SK-N-SH treated with all-trans-retinoic acid at 6 μM for 48 hours (cell line): ENCODE measurements around the gene ARID5A.

Experiments
- ATAC-seq: fragments of 200-7000 bp; cut with Tn5 transposase; 3 replicates; pipeline ENCODE4 v1.9.1; 2020; ENCODE audit warnings: mild to moderate bottlenecking, moderate library complexity
- ARNTL ChIP-seq: fragments of 450-650 bp; formaldehyde crosslinking; IDR thresholded peaks from 2 replicates; pipeline ENCODE4 v1.5.0; 2020; ENCODE audit warnings: low read depth, mild to moderate bottlenecking, moderate library complexity, borderline replicate concordance
- BACH2 ChIP-seq: fragments of 250-450 bp; sonication (Bioruptor Pico); IDR thresholded peaks from 2 replicates; pipeline ENCODE4 v1.9.0; 2021; ENCODE audit warnings: mild to moderate bottlenecking, borderline replicate concordance
- CSDC2 ChIP-seq: fragments of 250-450 bp; sonication (Bioruptor Pico); IDR thresholded peaks from 2 replicates; pipeline ENCODE4 v1.5.0; 2020; ENCODE audit warnings: mild to moderate bottlenecking, moderate library complexity
- CSRNP3 ChIP-seq: fragments of 250-450 bp; sonication (Bioruptor Pico); IDR thresholded peaks from 2 replicates; pipeline ENCODE4 v1.5.1; 2021; ENCODE audit warnings: mild to moderate bottlenecking, moderate library complexity
- GLIS3 ChIP-seq: fragments of 250-450 bp; sonication (Bioruptor Pico); IDR thresholded peaks from 2 replicates; pipeline ENCODE4 v1.5.0; 2020; ENCODE audit warnings: mild to moderate bottlenecking, moderate library complexity
- ISL1 ChIP-seq: fragments of 250-450 bp; sonication (Bioruptor Pico); IDR thresholded peaks from 2 replicates; pipeline ENCODE4 v2.1.2; 2022; ENCODE audit warnings: mild to moderate bottlenecking, moderate library complexity
- OSR1 ChIP-seq: fragments of 250-450 bp; sonication (Bioruptor Pico); IDR thresholded peaks from 2 replicates; pipeline ENCODE4 v1.8.0; 2022; ENCODE audit warnings: moderate library complexity, mild to moderate bottlenecking, inconsistent platforms
- PATZ1 ChIP-seq: fragments of 250-450 bp; sonication (Bioruptor Pico); IDR thresholded peaks from 2 replicates; pipeline ENCODE4 v1.8.0; 2020; ENCODE audit warnings: mild to moderate bottlenecking, moderate library complexity, borderline replicate concordance
- POU6F1 ChIP-seq: fragments of 250-450 bp; sonication (Bioruptor Pico); IDR thresholded peaks from 2 replicates; pipeline ENCODE4 v1.8.0; 2021; ENCODE audit warnings: low read depth, mild to moderate bottlenecking, moderate library complexity, borderline replicate concordance
- PPARA ChIP-seq: fragments of 250-450 bp; sonication (Bioruptor Pico); IDR thresholded peaks from 2 replicates; pipeline ENCODE4 v1.5.0; 2020; ENCODE audit warnings: mild to moderate bottlenecking, borderline replicate concordance
- SNAI2 ChIP-seq: fragments of 250-450 bp; sonication (Bioruptor Pico); IDR thresholded peaks from 2 replicates; pipeline ENCODE4 v1.5.0; 2020; ENCODE audit warnings: mild to moderate bottlenecking, moderate library complexity
- TCF4 ChIP-seq: fragments of 250-450 bp; sonication (Bioruptor Pico); IDR thresholded peaks from 2 replicates; pipeline ENCODE4 v1.8.0; 2021; ENCODE audit warnings: mild to moderate bottlenecking, moderate library complexity, borderline replicate concordance
- TSHZ2 ChIP-seq: fragments of 250-450 bp; sonication (Bioruptor Pico); IDR thresholded peaks from 2 replicates; pipeline ENCODE4 v1.5.0; 2020; ENCODE audit warnings: mild to moderate bottlenecking, moderate library complexity
- ZC3H10 ChIP-seq: fragments of 250-450 bp; sonication (Bioruptor Pico); IDR thresholded peaks from 2 replicates; pipeline ENCODE4 v1.5.1; 2021; ENCODE audit warnings: mild to moderate bottlenecking, moderate library complexity
- ZFP3 ChIP-seq: fragments of 250-450 bp; sonication (Bioruptor Pico); IDR thresholded peaks from 2 replicates; pipeline ENCODE4 v1.5.0; 2020; ENCODE audit warnings: mild to moderate bottlenecking, moderate library complexity
- ZFP30 ChIP-seq: fragments of 450-650 bp; formaldehyde crosslinking; IDR thresholded peaks from 2 replicates; pipeline ENCODE4 v1.5.0; 2022; ENCODE audit warnings: mild to moderate bottlenecking, moderate library complexity
- ZNF565 ChIP-seq: fragments of 450-650 bp; formaldehyde crosslinking; conservative IDR thresholded peaks from 2 replicates; pipeline ENCODE4 v1.5.0; 2020; ENCODE audit warnings: low read depth, mild to moderate bottlenecking, moderate library complexity
- ZNF70 ChIP-seq: fragments of 450-650 bp; formaldehyde crosslinking; IDR thresholded peaks from 2 replicates; pipeline ENCODE4 v1.5.0; 2020; ENCODE audit warnings: mild to moderate bottlenecking, moderate library complexity
- ZNF8 ChIP-seq: fragments of 450-650 bp; formaldehyde crosslinking; IDR thresholded peaks from 2 replicates; pipeline ENCODE4 v1.5.0; 2020; ENCODE audit warnings: mild to moderate bottlenecking, moderate library complexity

Gene ARID5A

GRCh38 chr2:96512341-96512740 lies 24.2 kb upstream of the ARID5A start (continued):
- TF ChIP-seq PATZ1 (CRISPR knock-in tag) = no peak

GRCh38 chr2:96514521-96514920 lies 22.0 kb upstream of the ARID5A start:
- no peak for ATAC-seq
- TF ChIP-seq OSR1 (CRISPR knock-in tag) (no peak), ZNF70 (no peak), TCF4 (CRISPR knock-in tag) (no peak), PPARA (no peak)
- TF ChIP-seq, all 23 proteins: peak for 0

GRCh38 chr2:96517079-96517478 lies 19.5 kb upstream of the ARID5A start:
- peak; percentile 98 for TF ChIP-seq ZFP30 (CRISPR knock-in tag)
- TF ChIP-seq ZNF70 = no peak
- peak; percentile 61; the same call in 1 of the 2 replicates for TF ChIP-seq ZNF8 (CRISPR knock-in tag)
- TF ChIP-seq OSR1 (CRISPR knock-in tag) = no peak
- ATAC-seq = no peak

- no peak for TF ChIP-seq GLIS3
- no peak for TF ChIP-seq ISL1 (CRISPR knock-in tag)
- TF ChIP-seq TSHZ2 (CRISPR knock-in tag) = no peak
- no peak for TF ChIP-seq PATZ1 (CRISPR knock-in tag)
- TF ChIP-seq OSR1 (CRISPR knock-in tag) = no peak
- no peak for TF ChIP-seq BACH2 (CRISPR knock-in tag)
- TF ChIP-seq PPARA = no peak
- no peak for ATAC-seq
These were observed 16.3 kb upstream of the ARID5A start for GRCh38 chr2:96520231-96520630.

- no peak for ATAC-seq
- TF ChIP-seq PPARA (no peak), ZC3H10 (no peak), ZNF565 (CRISPR knock-in tag) (no peak), CSDC2 (CRISPR knock-in tag) (no peak), SNAI2 (no peak), ARNTL (CRISPR knock-in tag) (no peak), ZFP3 (CRISPR knock-in tag) (no peak), POU6F1 (CRISPR knock-in tag) (no peak), BACH2 (CRISPR knock-in tag) (no peak), CSRNP3 (CRISPR knock-in tag) (no peak), GLIS3 (no peak), PATZ1 (CRISPR knock-in tag) (no peak), ZNF8 (CRISPR knock-in tag) (no peak), TSHZ2 (CRISPR knock-in tag) (no peak), OSR1 (CRISPR knock-in tag) (no peak)
These were observed 15.9 kb upstream of the ARID5A start for GRCh38 chr2:96520697-96521096.
